ENCODE measurements around the gene SLC9A1.

SLC9A1 gene

GRCh38 chr1:27102134-27102706 lies 52.7 kb downstream of the SLC9A1 start:
- no peak overlapping the region for H3K4me3 ChIP-seq (ENCODE audit: low read depth, low read length)
- no peak overlapping the region for H2AFZ ChIP-seq
- H3K79me2 ChIP-seq: no peaks in the 10 kb centered on the region
- no peaks in the 10 kb centered on the region for H3K36me3 ChIP-seq (ENCODE audit: control insufficient read depth, insufficient read depth, low read length)
- peaks cover 4% of the 10 kb centered on the region for H3K4me1 ChIP-seq
- H3K9me3 ChIP-seq (ENCODE audit: control insufficient read depth, low read length): no peaks in the 10 kb centered on the region
- H3K4me2 ChIP-seq (ENCODE audit: low read length): no peak overlapping the region
- no peak overlapping the region for H3K27ac ChIP-seq
- H3K9ac ChIP-seq: no peak overlapping the region
- no peaks in the 10 kb centered on the region for H3K27me3 ChIP-seq (ENCODE audit: control insufficient read depth, insufficient read depth, low read length)
- TF ChIP-seq CTCF (IDR thresholded peaks at IDR 0.05): no peak

GRCh38 chr1:27101696-27102095 lies 53.2 kb downstream of the SLC9A1 start:
- H3K27me3 ChIP-seq (ENCODE audit: control insufficient read depth, insufficient read depth, low read length): no peaks in the 10 kb centered on the region
- H3K9me3 ChIP-seq (ENCODE audit: control insufficient read depth, low read length): no peaks in the 10 kb centered on the region
- H3K9ac ChIP-seq: no peak overlapping the region
- no peaks in the 10 kb centered on the region for H3K36me3 ChIP-seq (ENCODE audit: control insufficient read depth, insufficient read depth, low read length)
- H3K4me3 ChIP-seq (ENCODE audit: low read depth, low read length): no peak overlapping the region
- TF ChIP-seq CTCF (IDR thresholded peaks at IDR 0.05): no peak
- no peak overlapping the region for H2AFZ ChIP-seq
- H3K27ac ChIP-seq: no peak overlapping the region
- H3K4me1 ChIP-seq: peaks cover 4% of the 10 kb centered on the region
- no peak overlapping the region for H3K4me2 ChIP-seq (ENCODE audit: low read length)
- H3K79me2 ChIP-seq: no peaks in the 10 kb centered on the region

- Histone ChIP-seq H3K27me3 (ENCODE audit: control insufficient read depth, insufficient read depth, low read length) (no peaks in the 10 kb centered on the region), H3K36me3 (ENCODE audit: control insufficient read depth, insufficient read depth, low read length) (no peaks in the 10 kb centered on the region), H3K4me1 (peaks cover 4% of the 10 kb centered on the region), H3K9me3 (ENCODE audit: control insufficient read depth, low read length) (no peaks in the 10 kb centered on the region), H3K4me3 (ENCODE audit: low read depth, low read length) (no peak overlapping the region), H3K27ac (no peak overlapping the region), H3K79me2 (no peaks in the 10 kb centered on the region), H2AFZ (no peak overlapping the region), H3K9ac (no peak overlapping the region), H3K4me2 (ENCODE audit: low read length) (no peak overlapping the region)
- TF ChIP-seq CTCF (IDR thresholded peaks at IDR 0.05): no peak
These were observed 53.9 kb downstream of the SLC9A1 start for GRCh38 chr1:27101054-27101491.

- Histone ChIP-seq H3K9me3 (ENCODE audit: control insufficient read depth, low read length) (no peaks in the 10 kb centered on the region), H3K27ac (no peak overlapping the region), H3K4me3 (ENCODE audit: low read depth, low read length) (no peak overlapping the region), H3K4me1 (peaks cover 4% of the 10 kb centered on the region), H3K27me3 (ENCODE audit: control insufficient read depth, insufficient read depth, low read length) (no peaks in the 10 kb centered on the region), H3K36me3 (ENCODE audit: control insufficient read depth, insufficient read depth, low read length) (no peaks in the 10 kb centered on the region), H2AFZ (no peak overlapping the region), H3K79me2 (no peaks in the 10 kb centered on the region), H3K4me2 (ENCODE audit: low read length) (no peak overlapping the region), H3K9ac (no peak overlapping the region)
- no peak for TF ChIP-seq CTCF (IDR thresholded peaks at IDR 0.05)
These were observed 54.4 kb downstream of the SLC9A1 start for GRCh38 chr1:27100335-27101053.

Measured in parathyroid adenoma (tissue), 2 donors.